NCI-H146 treated with DMSO at 0.1 percent for 48 hours (cell line): ENCODE results near the gene NEUROD4.

Experiments
- DNase-seq: peaks from one replicate; lab custom pipeline; 2025; ENCODE audit not compliant: unreplicated experiment; lab: John Stamatoyannopoulos, UW

The NEUROD4 gene

GRCh38 chr12:55058082-55058481, 38.3 kb downstream of the NEUROD4 start:
- DNase-seq: no peak

GRCh38 chr12:55058776-55059175, 39.0 kb downstream of the NEUROD4 start:
- no peak for DNase-seq

DNA sequence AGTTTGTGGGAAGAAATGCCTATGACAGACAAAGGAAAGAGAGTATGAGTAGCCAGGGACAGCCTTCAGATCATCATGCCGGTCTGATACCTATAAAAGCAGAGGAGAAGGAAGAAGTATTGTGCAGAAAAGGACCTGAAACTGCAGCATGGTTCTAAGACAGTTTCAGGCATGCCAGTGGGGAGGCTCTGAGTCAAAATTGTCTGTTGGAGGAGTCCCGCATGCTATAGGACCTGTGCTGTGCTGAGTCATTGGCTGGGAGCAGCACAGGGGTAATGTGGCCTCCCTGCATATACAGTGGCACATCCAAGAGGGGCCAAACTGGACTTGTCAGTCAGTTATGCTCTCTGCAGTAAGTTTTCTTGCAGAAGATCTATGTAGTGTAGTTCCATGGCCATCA, 40.7 kb downstream of the NEUROD4 start:
- DNase-seq: no peak

DNA sequence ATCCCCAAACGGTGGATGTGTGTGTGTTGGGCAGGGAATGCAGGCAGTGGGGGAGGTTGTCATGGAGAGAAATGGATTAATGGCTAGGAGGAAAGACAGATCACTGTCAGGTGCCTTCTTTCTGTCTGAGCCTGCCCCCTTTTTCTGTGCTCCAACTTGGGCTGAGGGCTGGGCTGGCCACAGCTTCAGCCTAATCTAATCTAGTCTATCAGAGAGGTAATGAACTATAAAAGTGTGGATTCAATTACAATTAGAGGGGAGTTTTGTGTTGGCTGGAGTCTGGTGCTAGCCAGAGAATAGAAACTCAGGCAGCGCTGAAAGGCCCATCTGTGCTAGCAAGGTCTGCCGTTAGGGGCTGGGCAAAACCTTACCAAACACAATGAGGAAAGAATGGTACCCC, 41.2 kb downstream of the NEUROD4 start:
- no peak for DNase-seq

GRCh38 chr12:55063291-55063690, 43.5 kb downstream of the NEUROD4 start:
- no peak for DNase-seq

GRCh38 chr12:55065535-55065934, 45.8 kb downstream of the NEUROD4 start:
- DNase-seq: no peak

DNA sequence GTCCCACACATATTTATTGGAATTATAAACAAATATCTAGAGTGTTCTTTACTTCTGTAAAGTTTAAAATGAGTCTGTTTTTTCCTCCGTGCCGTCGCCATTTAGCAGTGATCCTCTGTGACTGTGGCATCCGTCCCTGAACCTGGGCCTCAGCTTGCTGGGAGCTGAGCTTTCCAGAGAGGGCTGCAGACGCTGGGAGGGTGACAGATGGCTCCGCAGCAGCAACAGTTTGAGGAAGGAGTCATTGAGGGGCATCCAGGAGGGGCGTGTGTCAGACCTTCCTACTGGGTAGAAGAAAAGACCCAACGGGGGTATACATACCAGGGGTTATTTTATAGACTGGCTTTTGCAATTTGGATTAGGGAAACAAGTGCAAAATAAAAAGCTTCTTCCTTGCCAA, 47.9 kb downstream of the NEUROD4 start:
- DNase-seq: no peak

- DNase-seq: peak; percentile 22
These were observed 48.7 kb downstream of the NEUROD4 start for GRCh38 chr12:55068416-55069010.

GRCh38 chr12:55072083-55072482, 52.3 kb downstream of the NEUROD4 start:
- no peak for DNase-seq

DNA sequence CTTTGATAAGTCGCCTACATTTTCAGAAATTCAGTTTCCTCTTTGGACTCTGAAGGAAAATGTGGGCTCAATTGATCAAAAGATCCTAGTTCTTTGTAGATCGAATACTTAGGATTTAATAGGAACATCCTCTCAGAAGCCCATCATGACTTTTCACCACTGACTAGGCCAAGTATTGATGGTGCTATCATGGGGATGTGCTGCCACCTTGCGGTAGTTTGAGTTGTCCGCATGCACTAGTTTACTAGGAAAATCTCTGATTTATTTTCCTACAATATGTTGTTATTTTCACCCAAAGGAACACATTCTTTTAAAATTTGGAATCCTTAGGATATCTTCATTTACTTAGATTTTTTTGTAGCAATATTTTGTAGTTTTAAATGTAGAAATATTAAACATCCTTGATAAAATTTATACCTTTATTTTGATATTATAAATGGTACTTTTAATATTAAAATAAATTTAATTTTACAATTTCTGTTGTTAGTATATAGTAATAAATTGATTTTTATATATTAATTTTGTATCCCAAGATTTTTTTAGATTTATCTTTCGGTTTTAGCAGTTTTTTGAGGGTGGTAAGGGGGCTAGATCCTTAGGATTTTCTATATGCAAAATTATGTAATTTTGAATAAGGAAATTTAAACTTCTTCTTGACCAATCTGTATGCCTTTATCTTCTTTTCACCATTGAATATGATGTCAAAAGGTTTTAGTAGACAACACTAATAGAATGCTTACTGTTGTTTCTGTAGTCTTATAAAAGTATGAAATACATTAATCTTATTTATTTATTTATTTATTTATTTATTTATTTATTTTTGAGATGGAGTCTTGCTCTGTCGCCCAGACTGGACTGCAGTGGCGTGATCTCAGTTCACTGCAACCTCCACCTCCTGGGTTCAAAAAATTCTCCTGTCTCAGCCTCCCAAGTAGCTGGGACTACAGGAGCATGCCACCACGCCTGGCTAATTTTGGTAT, 53.6 kb downstream of the NEUROD4 start:
- DNase-seq: peak; percentile 43

DNA sequence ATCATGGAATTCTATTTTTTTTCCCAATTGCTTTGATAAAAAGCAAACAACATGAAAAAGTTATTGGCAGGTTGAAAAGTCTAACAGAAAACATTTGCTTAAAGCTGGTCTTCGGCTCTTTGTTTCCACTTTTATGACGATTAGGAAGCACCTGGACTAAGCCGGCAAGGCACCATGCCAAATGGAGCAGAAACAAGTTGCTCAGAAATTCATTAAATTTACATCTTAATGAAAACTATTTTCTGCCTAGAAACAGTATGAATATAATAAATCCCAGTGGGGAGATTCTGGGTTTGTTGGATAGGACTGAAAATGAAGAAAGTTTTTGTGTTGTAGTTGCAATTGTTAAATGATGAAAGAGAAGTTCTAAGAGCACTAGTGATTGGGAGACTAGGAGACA, 55.0 kb downstream of the NEUROD4 start:
- no peak for DNase-seq
